Activated CD8-positive, alpha-beta memory T cell treated with anti-CD3 and anti-CD28 coated beads for 48 hours (primary cell): ENCODE measurements around the gene ZPLD1.

Source experiments
- DNase-seq, 3 experiments: peaks; one replicate each; pipeline ENCODE4 v3.0.0-alpha.2; 2020; ENCODE audit warnings: low read depth in 2 of 3, low spot score in 2 of 3

The ZPLD1 gene

DNA sequence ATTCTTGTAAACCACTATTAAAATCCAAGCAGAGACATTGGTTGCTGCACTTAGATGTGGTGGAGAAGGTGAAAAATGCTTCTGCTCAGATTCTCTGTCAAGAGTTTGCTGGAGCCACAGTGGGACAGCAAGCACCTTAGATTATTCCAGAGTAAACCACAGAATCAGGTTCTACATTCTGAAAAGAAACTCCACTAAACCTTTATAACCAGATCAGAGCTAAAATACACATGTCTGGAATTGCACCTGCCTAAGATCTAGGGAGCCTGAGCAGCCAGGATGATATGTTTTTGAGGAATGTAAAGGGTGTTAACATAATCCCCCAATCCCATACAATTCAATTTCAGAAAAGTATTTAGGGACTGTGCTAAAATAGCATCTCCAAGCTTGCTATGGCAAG is at the start of gene ZPLD1:
TSS of gene ZPLD1 (plus strand) at position 301 of the 400 bp plus-strand sequence. CDS start 3,473 bp downstream, outside the sequence.
- no peak for DNase-seq

DNA sequence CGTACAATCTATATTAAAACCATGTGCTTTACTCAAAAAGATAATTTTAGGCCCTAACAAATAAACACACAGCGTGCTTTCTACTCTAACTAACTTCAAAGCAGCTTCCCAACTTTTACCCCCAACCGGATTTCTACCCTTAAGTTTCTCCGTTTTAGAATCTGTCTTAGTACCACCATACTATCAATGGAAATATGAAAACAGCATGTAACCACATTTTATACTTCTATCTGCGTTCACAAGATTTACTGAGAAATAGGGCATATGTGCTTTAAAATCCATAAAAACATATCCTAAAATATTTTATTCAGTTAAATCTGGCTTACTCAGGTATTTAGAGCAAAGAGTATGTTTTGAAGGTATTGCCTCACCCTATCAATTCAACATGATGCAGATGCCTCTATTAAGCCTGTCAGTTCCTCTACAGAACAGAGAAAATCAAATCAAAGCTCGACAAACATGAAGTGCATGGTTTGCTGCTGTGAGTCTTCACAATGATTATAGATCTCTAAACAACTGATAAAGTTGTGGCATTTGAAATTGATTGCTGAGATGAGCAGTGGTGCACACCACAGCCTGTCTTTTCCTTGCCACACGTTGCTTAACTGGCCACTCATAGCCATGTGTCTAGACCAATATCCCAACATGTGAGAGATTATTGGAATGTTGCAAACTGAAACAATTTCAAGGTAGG is 44.5 kb upstream of the ZPLD1 start:
- no peak for DNase-seq

DNA sequence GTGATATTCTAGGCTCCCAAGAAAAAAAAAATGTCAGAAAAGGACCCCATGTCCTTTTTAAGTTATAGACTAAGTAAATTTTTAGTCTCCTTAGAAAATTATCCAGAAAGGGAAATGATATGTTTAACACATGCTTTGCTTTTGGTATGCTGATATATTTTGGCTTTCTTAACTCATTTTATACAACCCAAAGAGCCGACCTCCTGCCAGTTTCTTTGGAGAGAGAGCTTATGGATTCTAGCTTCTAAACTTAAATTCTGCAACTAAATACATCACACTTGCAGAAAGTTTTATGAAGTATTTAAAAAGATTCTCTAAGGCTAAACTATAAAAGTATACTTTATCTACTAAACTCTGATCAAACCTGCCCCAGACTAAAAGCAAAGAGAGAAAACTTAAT is 43.9 kb upstream of the ZPLD1 start:
- DNase-seq: no peak

- no peak for DNase-seq
Observed at GRCh38 chr3:102391491-102391890, 43.3 kb upstream of the ZPLD1 start.

DNA sequence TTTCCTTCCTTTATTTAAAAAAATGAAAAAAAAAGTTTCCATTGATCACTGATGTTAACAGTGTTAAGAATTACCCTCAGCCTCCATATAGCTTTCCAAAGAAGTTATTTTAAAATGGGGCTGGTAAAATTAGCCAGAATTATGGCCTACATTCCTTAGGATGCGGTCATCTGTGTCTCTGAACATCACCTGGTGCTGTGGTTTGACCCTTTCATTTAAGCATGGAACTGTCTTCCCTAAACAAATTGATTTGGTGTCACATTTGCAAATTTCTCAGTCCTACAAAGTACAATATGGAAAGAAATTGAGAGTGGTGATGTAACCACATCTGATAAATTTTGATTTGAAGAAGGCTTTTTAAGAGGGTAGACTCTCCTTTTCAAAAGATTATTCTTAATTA is 40.3 kb upstream of the ZPLD1 start:
- DNase-seq: no peak

- no peak for DNase-seq
Observed at GRCh38 chr3:102398176-102398575, 36.6 kb upstream of the ZPLD1 start.

DNA sequence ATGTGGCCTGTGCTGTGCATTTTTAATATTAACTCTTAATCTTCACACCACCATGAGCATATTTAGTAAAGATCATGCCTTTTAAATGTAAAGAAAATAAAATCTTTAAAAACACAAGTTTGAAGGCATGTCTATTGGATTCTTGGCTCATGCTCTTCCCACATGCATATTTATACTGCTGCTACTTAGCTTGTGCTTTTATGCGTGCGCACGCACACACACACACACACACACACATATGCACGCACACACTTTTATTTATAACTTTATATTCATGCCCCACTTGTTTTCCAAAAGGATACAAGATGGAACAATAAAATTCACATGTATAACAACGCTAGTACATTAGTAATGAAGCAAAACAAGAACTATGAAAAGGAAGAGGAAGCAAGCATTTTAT is 36.1 kb upstream of the ZPLD1 start:
- no peak for DNase-seq

- no peak for DNase-seq
Observed at GRCh38 chr3:102400142-102400541, 34.7 kb upstream of the ZPLD1 start.

- DNase-seq: no peak
Observed at GRCh38 chr3:102400766-102401165, 34.0 kb upstream of the ZPLD1 start.

DNA sequence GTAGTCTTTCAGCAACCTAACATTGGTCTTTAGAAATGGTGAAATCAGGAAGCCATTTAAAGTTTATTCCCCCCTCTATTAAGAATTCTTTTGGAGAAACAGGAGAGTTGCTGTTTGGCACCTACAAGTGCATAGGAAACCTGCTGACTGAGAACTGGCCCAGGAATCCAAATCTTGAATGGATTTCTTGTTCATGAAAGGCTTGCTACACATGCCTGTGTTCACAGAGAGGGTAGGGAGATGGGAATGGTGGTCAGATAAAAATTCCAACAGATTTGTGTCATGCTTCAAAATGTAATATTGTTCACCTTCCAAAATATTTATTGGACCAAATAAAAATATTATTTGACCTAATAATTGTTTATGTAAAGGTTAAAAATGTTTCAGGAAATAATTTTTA is 24.2 kb upstream of the ZPLD1 start:
- no peak for DNase-seq

GRCh38 chr3:102415553-102415952 is 19.3 kb upstream of the ZPLD1 start:
- no peak for DNase-seq

DNA sequence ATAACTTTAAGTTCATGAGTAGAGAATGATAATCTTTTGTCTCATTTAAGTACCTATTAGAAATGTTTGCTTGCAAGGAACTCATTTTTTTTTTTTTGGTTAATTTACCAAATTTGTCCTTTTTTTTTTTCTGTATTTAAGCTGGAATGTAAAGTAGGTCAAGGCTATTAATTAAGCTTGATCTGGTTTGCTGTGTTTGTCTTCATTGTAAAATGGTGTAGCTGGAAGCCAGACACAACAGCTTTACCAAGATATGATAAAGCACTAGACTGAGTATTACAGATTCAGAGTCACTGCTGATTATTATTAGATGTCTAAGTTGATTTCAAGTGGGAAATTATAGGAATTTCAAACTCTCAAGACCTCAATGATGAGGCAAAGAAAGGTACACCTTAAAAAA is 15.0 kb upstream of the ZPLD1 start:
- DNase-seq: no peak

DNA sequence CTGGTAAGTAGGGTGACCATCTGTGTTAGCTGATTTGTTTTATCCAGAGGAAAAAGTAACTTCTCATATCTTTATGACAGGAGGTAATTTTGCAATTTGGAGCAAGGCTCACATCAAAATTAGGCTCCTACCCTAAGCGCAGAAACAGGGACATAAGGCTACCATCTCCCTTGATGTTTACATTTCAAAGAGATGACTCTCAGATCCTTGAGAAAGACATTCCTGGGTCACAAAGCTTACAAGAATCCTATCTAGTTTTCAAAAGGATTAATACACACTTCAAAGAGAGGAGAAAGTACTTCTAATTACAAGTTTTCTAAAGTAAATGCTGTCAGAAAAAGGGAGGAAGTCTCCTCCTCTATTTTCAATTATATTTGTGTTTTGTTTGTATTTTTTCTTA is 7.0 kb downstream of the ZPLD1 start:
- DNase-seq: no peak

GRCh38 chr3:102443021-102443420 is 8.2 kb downstream of the ZPLD1 start:
- DNase-seq: no peak

- no peak for DNase-seq
Observed at GRCh38 chr3:102444101-102444500, 9.3 kb downstream of the ZPLD1 start.

DNA sequence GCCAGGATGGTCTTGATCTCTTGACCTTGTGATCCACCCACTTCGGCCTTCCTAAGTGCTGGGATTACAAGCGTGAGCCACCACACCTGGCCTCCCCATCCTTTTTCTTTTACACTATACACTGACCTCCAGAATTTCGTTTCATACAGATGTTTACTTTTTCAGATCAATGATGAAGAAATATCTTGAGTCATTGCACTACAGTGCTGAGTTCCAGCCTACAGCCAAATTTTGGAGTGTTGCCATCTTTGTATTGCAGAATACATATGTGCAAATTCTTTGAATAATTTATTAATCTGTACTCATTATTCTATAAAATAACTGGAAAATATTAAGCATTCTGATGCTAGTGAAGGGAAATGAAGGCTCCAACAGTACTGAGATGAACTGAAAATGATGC is 12.5 kb downstream of the ZPLD1 start:
- DNase-seq: no peak

DNA sequence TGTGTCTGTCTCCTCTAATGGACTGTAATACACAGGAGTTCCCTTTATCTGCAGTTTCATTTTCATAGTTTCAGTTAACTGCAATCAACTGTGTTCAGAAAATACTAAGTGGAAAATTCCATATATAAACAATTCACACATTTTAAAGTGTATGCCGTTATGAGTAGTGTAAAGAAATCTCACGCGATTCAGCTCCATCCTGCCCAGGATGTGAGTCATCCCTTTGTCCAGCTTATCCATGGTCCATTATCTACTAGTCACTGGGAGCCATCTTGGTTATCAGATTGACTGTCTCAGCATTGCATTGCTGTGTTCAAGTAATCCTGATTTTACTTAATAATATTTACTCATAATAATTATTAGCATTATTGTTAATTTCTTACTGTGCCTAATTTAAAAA is 14.5 kb downstream of the ZPLD1 start:
- DNase-seq: no peak

GRCh38 chr3:102449930-102450329 is 15.1 kb downstream of the ZPLD1 start:
- no peak for DNase-seq

GRCh38 chr3:102450976-102451375 is 16.2 kb downstream of the ZPLD1 start:
- DNase-seq: no peak

- no peak for DNase-seq
Observed at GRCh38 chr3:102451543-102451942, 16.7 kb downstream of the ZPLD1 start.

DNA sequence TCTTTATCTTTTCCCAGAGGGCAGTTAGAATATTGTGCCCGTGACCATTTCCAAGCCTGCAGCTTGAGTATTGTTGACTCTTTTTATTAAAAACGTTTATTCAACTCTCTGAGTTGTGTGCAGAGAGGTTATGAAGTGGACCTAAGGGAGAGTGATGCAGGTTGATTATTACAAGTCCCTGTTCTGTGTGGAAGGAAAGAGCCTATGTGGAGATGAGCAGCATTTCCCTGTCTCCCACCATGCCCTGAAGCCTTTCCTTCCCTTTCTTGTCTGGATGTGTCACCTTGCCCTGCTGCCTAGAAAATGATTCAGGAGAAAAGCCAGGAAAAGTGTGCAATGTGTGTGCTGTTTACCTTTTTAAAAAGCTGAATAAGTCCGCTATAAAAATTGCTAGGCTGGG is 19.4 kb downstream of the ZPLD1 start:
- no peak for DNase-seq

DNA sequence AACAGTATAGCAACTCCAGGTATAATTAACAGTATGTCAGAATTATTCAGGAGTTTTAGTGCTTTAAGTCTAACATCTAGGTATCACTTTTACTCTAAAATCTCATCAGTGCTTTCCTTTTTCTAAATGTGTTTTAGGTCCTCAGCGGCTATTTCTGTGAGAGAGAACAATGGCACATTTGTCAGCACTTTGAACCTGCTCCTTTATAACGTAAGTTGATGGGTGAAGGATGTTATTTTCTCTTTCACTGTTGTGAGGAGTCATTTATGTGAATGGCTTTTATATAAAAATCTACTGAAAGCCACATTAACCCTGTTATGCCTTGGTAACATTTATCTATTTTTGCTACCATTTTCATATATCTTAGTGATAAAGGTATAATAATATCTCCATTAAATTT is 22.8 kb downstream of the ZPLD1 start:
- DNase-seq: no peak

DNA sequence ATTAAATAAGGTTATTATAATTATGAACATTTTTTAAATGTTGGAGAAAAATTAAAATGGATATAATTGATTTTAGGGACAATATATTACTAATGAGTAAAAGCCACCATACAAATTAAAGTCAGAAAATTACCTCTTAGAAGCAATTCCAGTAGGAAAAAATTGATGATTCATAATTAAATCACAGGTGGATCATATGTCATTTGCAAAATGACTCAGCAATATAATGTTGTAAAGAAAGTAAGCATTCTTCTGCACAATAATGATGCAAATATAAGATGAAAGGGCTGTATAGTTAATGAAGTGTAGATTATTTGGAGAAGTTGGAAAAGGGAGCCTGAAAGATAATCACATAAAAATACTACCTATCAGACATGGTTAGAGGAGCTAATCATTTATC is 25.8 kb downstream of the ZPLD1 start:
- no peak for DNase-seq

DNA sequence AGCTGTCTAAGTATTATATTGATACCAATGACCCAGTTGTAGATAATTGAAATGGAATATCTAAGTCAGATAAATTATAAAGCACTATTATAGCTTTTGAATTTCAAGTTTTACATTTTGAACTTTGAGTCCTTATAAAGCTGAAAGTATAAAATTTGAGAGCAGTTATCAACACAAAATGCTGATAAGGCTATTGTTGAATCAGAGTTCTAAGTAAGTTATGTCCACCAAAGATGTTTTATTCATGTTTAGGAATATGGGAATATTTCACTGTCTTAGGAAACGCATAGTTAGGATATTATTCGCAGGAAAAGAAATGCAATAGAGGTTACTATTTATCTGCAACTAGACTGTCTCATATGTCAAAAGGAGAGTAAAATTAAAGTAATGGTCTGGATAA is 29.4 kb downstream of the ZPLD1 start:
- DNase-seq: no peak
